GM18870 (cell line): ENCODE data around the gene ADAMTS12.

Experiments used
- ATAC-seq: cut with Tn5 transposase; IDR thresholded peaks from one replicate; pipeline ENCODE4 v1.9.1; 2021; ENCODE audit warnings: moderate library complexity; ENCODE audit not compliant: unreplicated experiment

The ADAMTS12 gene, protein sequence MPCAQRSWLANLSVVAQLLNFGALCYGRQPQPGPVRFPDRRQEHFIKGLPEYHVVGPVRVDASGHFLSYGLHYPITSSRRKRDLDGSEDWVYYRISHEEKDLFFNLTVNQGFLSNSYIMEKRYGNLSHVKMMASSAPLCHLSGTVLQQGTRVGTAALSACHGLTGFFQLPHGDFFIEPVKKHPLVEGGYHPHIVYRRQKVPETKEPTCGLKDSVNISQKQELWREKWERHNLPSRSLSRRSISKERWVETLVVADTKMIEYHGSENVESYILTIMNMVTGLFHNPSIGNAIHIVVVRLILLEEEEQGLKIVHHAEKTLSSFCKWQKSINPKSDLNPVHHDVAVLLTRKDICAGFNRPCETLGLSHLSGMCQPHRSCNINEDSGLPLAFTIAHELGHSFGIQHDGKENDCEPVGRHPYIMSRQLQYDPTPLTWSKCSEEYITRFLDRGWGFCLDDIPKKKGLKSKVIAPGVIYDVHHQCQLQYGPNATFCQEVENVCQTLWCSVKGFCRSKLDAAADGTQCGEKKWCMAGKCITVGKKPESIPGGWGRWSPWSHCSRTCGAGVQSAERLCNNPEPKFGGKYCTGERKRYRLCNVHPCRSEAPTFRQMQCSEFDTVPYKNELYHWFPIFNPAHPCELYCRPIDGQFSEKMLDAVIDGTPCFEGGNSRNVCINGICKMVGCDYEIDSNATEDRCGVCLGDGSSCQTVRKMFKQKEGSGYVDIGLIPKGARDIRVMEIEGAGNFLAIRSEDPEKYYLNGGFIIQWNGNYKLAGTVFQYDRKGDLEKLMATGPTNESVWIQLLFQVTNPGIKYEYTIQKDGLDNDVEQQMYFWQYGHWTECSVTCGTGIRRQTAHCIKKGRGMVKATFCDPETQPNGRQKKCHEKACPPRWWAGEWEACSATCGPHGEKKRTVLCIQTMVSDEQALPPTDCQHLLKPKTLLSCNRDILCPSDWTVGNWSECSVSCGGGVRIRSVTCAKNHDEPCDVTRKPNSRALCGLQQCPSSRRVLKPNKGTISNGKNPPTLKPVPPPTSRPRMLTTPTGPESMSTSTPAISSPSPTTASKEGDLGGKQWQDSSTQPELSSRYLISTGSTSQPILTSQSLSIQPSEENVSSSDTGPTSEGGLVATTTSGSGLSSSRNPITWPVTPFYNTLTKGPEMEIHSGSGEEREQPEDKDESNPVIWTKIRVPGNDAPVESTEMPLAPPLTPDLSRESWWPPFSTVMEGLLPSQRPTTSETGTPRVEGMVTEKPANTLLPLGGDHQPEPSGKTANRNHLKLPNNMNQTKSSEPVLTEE (N-terminal part only)

DNA sequence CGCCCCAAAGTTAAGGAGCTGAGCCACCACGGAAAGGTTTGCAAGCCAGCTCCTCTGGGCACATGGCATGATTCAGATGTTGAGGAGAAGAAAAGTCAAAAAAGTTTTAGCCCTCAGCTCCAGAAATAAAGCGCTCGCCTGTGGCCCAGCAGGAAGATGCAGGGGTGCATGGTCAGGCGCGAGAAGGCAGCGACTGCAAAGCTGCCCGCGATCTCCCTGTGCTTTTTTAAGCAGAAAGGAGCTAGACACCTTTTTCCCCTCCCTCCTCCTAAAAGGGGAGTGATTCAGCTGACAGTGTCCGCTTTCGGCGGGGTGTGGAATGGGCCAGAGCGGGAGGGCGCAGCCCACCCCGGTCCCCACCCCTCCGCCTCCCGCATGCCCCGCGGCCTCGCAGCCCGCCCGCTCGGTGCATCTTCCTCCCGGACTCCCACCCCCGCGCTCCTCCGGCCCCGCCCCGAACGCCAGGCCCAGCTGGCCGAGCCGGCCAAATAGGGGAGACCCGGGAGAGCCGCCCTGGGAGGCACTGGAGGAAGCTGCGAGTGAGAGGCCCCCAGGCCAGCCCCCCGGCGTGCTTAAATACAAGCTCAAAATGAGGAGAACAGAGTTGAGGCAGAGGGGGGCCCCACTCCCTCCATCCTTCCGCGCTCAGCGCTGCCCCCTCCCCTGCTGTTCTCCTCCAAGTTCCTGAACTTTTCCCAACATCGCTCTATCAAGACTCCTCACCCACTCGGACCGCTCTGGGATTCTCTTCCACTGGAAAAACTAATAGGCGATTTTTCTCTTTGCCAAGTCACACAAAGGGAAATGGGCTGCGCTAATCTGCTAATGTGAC lies at the start of gene ADAMTS12:
Gene ADAMTS12 (minus strand): TSS at position 203 of the 832 bp plus-strand sequence. CDS start 134 bp downstream, at position 69.
- no peak for ATAC-seq

DNA sequence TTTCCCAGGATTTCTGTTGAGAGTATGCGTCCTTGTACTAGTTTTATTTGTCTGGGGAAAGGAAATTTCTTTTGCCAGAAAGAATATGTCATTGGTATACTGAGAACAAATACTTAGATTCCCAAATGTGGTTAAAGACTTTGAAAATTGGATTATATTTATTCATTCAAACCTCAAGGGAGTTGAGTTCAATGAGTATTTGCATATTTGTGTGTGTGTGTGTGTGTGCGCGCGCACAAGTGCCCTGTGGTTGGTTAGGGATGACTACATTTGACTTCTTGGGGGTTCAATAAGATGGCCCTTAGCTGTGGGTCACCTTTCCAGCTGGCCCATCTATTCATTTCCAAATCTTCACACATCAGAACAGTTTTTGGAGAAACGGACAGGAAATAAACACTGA lies 49.3 kb upstream of the ADAMTS12 start:
- no peak for ATAC-seq

DNA sequence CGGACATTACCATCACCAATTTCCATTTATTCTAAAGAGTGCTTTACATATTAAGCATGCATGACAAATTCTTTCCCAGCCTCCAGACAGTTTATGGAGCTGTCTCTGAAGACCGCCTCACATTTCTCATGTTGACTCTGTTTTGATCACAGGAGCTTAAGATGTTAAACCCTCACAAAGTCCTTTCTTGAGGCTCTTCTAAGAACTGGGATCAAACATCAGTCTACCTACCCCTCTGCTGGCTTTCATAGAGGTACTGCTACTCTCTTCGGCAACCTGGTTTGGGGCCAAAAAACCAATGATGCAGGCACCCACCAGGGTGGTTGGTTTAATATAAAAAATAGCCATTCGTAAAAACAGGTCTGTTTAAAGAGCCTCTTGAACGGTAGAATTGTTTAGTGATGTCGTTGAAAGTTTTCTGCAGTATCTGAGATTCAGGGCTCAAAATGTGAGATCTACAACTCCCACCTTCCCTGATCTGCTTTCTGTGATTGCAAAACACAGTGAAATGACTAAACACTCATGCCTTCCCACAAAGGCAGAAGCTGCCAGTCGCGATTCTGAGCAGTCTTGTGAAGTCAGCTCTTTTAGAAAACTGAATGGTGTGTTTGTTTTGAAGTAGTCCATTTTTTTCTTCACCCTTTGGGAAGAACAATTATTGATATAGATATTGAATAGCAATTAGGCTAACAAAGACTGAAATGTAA lies 47.9 kb upstream of the ADAMTS12 start:
- no peak for ATAC-seq

DNA sequence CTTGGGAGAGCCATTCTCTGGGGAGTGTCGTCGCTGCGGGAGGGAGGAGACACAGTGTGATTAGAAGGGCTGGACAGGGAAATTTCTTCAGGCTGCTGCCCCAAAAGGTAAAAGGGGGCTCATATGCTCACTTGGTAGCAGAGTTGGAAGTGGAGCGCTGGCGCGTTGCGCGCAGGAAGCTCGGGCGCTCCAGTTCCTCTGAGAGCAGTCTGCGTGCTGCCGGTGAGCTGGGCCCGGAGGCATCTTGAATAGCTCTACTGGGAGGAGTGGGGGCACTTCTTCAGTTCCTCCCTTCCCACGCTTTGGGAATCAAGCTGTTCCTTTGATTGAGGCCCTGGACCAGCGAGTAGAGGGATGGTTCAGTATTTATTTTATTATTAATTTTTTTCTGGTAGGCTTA lies 47.1 kb upstream of the ADAMTS12 start:
- no peak for ATAC-seq

DNA sequence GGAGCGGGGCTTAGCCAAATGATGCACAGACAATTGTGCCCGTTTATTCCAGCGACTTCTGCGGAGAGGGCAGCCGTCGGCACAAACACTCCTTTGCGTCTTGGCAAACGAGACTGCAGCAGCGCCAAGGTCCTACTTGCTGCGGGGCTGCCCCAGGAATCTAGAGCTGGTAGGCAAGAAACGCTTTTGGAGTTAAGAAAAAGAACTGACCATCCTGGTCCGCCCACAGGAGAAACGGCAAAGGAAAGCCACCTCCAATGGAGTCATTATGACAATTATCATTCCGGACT lies 46.7 kb upstream of the ADAMTS12 start:
- ATAC-seq: no peak

DNA sequence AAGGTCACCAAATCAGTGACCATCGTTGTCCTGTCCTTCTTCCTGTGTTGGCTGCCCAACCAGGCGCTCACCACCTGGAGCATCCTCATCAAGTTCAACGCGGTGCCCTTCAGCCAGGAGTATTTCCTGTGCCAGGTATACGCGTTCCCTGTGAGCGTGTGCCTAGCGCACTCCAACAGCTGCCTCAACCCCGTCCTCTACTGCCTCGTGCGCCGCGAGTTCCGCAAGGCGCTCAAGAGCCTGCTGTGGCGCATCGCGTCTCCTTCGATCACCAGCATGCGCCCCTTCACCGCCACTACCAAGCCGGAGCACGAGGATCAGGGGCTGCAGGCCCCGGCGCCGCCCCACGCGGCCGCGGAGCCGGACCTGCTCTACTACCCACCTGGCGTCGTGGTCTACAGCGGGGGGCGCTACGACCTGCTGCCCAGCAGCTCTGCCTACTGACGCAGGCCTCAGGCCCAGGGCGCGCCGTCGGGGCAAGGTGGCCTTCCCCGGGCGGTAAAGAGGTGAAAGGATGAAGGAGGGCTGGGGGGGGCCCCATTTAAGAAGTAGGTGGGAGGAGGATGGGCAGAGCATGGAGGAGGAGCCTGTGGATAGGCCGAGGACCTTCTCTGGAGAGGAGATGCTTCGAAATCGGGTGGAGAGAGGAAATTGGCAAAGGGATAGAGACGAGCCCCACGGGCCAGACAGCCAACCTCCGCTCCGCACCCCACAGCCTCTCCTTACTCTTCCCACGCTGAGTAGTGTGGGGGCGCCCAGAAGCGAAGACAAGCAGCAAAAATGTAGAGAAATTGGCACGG lies 46.1 kb upstream of the ADAMTS12 start:
- ATAC-seq: no peak

DNA sequence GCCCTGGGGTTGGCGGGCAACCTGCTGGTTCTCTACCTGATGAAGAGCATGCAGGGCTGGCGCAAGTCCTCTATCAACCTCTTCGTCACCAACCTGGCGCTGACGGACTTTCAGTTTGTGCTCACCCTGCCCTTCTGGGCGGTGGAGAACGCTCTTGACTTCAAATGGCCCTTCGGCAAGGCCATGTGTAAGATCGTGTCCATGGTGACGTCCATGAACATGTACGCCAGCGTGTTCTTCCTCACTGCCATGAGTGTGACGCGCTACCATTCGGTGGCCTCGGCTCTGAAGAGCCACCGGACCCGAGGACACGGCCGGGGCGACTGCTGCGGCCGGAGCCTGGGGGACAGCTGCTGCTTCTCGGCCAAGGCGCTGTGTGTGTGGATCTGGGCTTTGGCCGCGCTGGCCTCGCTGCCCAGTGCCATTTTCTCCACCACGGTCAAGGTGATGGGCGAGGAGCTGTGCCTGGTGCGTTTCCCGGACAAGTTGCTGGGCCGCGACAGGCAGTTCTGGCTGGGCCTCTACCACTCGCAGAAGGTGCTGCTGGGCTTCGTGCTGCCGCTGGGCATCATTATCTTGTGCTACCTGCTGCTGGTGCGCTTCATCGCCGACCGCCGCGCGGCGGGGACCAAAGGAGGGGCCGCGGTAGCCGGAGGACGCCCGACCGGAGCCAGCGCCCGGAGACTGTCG lies 45.4 kb upstream of the ADAMTS12 start:
- no peak for ATAC-seq

DNA sequence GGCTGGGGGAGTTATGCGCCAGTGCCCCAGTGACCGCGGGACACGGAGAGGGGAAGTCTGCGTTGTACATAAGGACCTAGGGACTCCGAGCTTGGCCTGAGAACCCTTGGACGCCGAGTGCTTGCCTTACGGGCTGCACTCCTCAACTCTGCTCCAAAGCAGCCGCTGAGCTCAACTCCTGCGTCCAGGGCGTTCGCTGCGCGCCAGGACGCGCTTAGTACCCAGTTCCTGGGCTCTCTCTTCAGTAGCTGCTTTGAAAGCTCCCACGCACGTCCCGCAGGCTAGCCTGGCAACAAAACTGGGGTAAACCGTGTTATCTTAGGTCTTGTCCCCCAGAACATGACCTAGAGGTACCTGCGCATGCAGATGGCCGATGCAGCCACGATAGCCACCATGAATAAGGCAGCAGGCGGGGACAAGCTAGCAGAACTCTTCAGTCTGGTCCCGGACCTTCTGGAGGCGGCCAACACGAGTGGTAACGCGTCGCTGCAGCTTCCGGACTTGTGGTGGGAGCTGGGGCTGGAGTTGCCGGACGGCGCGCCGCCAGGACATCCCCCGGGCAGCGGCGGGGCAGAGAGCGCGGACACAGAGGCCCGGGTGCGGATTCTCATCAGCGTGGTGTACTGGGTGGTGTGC lies 44.7 kb upstream of the ADAMTS12 start, which contains the start of gene RXFP3:
Gene RXFP3 (plus strand): TSS at position 6 of the 636 bp plus-strand sequence. CDS start 355 bp downstream, at position 361.
- no peak for ATAC-seq

DNA sequence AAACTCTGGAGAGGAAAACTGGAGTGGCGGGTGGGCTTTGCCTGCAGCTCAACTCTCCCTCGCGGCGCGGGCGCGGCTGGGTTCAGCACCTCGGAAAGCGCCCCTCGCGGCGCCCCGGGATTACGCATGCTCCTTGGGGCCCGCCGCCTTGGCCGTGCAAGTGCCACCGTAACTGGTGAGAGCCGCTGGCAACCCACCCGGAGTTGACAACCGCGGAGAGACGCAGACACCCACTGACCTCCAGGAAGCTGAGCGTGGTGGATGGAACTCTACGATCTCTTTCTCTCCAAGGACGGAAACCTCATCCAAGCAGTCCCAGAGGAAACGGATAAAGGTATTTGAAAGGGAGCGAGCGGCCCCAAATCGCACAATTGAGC lies 44.2 kb upstream of the ADAMTS12 start:
- no peak for ATAC-seq

DNA sequence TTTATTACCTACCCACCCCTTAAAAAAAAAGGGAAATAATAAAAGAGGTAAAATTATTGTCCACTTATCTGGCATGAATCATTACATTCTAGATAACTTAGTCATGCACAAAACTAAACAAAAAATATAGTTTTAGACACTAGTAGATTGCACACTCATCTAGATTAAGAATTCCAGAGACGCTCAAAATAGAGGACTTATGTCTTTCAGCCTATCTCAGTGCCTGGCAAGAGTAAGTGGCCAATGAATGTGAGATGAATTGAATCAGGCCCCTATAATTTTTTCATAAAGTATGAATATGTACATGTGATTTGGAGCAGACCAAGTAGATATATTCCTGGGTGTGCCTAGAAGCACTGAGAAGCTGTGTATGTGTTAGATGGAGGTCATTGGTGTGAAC lies 42.4 kb upstream of the ADAMTS12 start:
- ATAC-seq: peak; percentile 30

DNA sequence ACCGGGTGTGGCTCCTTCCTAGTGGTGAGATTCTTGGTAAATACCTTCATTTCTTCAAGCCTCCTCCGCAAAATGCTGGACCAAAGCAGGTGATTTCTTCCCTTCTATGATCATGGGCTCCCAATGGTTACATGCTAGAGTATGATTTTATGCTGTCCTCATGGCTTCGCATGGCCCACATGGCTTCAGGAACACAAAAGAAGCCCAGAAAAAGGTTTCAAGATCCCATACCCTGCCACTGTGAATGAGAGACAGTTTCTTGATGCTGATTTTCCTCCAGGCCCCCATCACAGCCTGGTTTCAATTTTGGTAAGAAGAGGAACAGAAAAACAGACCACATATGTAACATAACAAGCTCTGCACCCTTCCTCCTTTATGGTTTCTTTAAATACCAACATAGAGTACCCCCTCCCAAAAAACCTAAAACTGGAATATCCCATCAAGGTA lies 42.0 kb upstream of the ADAMTS12 start:
- ATAC-seq: peak; percentile 87

DNA sequence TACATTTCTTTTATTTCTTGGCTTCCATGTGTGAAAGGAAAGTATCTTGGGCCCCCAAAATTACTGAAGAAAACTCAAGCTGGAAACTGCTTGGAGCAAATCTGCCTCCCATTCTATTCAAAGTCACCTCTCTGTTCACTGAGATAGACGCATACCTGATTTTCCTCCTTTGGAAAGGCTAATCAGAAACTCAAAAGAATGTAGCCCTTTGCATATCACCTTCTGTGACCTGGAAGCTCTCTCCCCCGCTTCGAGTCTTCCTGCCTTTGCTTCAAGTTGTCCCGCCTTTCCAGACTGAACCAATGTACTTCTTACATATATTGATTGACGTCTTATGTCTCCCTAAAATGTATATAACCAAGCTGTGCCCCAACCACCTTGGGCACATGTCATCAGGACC lies 39.3 kb upstream of the ADAMTS12 start:
- no peak for ATAC-seq

DNA sequence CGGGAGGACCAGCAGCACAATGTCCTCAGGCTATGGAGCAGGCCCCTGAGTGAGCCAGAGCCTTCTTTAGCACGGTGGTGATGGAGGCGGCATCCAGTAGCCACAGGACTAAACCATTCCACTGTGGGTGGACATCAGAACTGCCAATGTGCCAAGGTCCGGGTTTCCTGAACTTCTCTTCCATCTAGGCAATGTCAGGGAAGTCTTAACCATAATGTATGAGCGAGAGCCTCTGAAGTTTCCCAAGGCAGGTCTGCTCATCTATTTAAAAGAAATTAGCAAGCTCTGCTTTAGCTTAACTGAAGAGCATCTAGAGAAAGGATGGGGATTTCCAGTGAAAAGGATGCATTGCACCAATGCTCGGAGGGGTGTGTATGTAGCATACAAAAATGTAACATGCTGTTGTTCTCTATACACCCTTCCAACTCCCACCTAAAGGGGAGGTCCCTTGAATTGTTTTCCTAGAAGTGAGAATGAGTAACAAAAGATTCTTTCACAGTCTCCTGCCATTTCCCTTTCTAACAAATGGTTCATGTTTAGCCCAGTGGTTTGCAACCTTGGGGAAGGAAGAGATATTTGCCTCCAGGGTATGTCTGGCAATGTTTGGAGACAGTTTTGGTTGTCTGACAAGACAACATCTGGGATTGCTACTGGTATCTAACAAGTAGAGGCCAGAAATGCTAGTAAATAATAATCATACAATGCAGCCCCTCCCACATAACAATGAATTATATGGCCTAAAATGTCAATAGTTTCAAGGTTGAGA lies 38.3 kb upstream of the ADAMTS12 start:
- ATAC-seq: no peak

DNA sequence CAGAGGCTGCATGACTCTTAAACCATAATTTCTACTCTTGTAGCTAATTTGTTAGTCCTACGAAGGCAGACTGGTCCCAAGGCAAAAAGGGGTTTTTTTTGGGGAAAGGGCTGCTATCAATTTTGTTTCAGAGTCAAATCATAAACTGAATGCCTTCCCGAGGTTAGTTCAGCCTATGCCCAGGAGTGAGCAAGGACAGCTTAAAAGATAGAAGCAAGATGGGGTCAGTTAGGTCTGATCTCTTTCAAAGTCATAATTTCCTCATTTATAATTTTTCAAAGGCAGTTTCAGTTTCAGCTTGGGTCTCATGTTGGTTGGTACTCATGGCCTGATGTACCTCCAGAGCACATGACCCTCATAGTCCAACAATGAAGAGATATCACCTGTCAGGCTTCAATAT lies 36.5 kb upstream of the ADAMTS12 start:
- no peak for ATAC-seq

DNA sequence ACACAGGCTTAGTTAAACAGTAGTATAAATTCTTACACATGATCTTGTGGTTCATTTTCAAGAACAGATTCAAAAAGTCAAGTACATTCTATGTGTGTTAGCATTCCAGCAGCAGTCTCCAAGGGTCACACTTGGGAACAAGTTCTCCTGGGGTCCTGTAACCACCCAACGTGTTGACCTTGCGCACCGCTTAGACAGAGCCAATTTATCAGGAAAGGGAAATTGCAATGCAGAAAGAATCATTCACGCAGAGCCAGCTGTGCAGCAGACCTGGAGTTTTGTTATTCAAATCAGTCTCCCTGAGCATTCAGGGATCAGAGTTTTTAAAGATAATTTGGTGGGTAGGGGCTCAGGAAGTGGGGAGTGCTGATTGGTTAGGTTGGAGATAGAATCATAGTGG lies 35.9 kb upstream of the ADAMTS12 start:
- no peak for ATAC-seq

DNA sequence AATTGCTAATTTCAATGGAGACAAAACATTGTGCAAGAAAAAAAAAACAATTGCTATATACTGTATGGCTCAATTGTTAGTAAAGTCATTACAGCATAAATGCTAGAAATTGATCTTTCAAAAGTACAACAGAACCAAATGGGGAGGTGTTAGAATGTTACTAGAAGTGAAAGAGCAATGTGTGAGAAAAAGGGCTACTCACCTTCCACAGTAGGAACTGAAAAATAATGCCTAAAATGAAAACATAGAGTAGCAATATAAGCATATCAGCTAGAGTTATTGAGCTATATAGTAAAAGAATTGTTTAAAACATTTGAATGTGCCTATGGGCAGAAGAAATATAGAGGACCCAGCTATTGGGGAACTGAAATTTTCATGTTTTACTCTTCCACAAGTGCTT lies 33.5 kb upstream of the ADAMTS12 start:
- ATAC-seq: peak; percentile 54

DNA sequence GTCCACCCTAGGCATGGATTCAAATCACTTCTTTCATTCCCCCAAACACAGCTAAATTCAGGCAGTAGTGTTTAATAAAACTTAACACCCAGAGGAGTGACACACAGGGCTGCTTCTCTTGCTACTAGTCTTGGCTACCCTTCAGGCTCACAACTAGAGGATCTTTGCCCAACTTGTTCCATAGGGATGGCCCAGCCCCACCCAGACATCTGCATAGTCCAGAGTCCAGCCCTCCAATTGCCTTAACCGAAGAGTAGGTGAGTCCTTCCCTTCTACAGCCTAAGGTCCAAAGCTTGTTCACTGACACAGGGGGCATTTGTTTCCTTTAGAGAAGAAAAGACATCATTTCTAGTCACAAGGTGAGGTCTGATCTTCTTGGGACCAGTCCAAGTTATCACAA lies 29.2 kb upstream of the ADAMTS12 start:
- no peak for ATAC-seq
